ENCODE measurements around the gene FIZ1. TPM values are rescaled to one million over a fixed set of nuclear protein-coding genes. Genes with fewer than 3 reads are reported as not detected.

Gene FIZ1
- total and polyA plus RNA-seq, 4 donors: 1.1 to 4.3 (median 2.3) TPM

DNA sequence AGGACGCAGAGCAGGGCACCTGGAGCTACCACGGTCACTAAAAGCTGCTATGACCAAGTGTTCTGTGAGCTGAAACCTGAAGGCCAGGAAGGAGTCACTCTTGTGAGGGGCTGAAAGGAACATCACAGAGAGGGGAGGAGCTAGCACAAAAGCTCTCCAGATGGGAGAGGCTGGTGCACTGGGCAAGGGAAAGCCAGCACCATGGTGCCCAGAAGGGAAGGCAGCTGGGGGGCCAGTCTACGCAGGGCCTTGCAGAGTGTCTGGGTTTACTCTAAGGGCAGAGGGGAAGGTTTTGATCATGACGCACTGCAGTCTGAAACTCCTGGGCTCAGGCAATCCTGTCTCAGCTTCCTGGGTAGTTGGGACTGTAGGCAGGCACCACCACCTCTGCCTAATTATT is 37.4 kb upstream of the FIZ1 start:
- H3K4me3 ChIP-seq (ENCODE audit: low read depth in 1 of 3, low read length in 3 of 3): no peak overlapping the region
- no peak for DNase-seq (ENCODE audit: low spot score)
- H3K27me3 ChIP-seq (ENCODE audit: control insufficient read depth in 4 of 4, insufficient read depth in 4 of 4, low read length in 3 of 4): no peaks in the 10 kb centered on the region

DNA sequence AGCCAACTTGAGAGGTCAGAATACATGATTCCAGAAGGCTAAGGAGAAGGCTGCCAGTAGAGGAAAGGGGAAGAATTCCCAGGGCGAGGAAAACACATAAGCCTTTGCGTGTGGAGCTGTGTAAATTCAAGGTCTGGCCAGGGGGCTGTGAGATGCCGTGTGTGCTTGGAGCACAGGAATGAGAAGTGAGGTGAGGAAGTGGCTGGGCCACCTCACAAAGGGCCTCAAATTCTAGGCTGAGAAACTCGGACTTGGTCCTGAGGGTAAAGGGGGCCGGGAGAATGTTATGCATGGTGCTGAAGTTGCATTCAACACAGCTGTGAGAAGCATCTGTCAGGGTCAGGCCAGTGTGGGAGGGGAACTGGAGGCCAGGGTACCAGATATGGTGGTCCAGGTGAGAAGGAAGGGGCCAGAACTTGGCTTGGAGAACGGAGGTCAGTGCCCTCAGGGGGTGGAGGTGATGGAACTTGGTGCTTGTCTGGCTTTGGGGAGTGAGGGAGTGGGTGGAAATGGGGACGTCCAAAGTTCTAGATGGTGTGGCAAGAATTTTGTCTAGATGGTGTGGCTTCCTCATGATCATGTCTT is 36.6 kb upstream of the FIZ1 start:
- no peak for DNase-seq (ENCODE audit: low spot score)
- H3K9me3 ChIP-seq (ENCODE audit: control insufficient read depth in 4 of 4, low read length in 3 of 4): no peaks in the 10 kb centered on the region
- 58% methylated on average over 7 of the region's 7 CpGs for WGBS
- TF ChIP-seq FOXA1 (IDR thresholded peaks at IDR 0.05): no peak
- TF ChIP-seq RAD21 (IDR thresholded peaks at IDR 0.05): no peak
- no peak for TF ChIP-seq GABPA (IDR thresholded peaks at IDR 0.05 in 1 of 2, conservative IDR thresholded peaks at IDR 0.05 in 1 of 2)
- TF ChIP-seq, protein P1, sequence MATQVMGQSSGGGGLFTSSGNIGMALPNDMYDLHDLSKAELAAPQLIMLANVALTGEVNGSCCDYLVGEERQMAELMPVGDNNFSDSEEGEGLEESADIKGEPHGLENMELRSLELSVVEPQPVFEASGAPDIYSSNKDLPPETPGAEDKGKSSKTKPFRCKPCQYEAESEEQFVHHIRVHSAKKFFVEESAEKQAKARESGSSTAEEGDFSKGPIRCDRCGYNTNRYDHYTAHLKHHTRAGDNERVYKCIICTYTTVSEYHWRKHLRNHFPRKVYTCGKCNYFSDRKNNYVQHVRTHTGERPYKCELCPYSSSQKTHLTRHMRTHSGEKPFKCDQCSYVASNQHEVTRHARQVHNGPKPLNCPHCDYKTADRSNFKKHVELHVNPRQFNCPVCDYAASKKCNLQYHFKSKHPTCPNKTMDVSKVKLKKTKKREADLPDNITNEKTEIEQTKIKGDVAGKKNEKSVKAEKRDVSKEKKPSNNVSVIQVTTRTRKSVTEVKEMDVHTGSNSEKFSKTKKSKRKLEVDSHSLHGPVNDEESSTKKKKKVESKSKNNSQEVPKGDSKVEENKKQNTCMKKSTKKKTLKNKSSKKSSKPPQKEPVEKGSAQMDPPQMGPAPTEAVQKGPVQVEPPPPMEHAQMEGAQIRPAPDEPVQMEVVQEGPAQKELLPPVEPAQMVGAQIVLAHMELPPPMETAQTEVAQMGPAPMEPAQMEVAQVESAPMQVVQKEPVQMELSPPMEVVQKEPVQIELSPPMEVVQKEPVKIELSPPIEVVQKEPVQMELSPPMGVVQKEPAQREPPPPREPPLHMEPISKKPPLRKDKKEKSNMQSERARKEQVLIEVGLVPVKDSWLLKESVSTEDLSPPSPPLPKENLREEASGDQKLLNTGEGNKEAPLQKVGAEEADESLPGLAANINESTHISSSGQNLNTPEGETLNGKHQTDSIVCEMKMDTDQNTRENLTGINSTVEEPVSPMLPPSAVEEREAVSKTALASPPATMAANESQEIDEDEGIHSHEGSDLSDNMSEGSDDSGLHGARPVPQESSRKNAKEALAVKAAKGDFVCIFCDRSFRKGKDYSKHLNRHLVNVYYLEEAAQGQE (IDR thresholded peaks at IDR 0.05): no peak
- no peak for TF ChIP-seq FOXA2 (IDR thresholded peaks at IDR 0.05)
- no peak for TF ChIP-seq HNF4G (IDR thresholded peaks at IDR 0.05)
- TF ChIP-seq, protein P2, sequence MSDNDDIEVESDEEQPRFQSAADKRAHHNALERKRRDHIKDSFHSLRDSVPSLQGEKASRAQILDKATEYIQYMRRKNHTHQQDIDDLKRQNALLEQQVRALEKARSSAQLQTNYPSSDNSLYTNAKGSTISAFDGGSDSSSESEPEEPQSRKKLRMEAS (IDR thresholded peaks at IDR 0.05): no peak
- no peak for TF ChIP-seq JUND (IDR thresholded peaks at IDR 0.05)
- TF ChIP-seq EGR1 (IDR thresholded peaks at IDR 0.05; ENCODE audit: low read depth in 2 of 2): no peak
- no peak for TF ChIP-seq HNF4A (conservative IDR thresholded peaks at IDR 0.05)
- TF ChIP-seq SP1 (IDR thresholded peaks at IDR 0.05): no peak
- TF ChIP-seq, protein P3, sequence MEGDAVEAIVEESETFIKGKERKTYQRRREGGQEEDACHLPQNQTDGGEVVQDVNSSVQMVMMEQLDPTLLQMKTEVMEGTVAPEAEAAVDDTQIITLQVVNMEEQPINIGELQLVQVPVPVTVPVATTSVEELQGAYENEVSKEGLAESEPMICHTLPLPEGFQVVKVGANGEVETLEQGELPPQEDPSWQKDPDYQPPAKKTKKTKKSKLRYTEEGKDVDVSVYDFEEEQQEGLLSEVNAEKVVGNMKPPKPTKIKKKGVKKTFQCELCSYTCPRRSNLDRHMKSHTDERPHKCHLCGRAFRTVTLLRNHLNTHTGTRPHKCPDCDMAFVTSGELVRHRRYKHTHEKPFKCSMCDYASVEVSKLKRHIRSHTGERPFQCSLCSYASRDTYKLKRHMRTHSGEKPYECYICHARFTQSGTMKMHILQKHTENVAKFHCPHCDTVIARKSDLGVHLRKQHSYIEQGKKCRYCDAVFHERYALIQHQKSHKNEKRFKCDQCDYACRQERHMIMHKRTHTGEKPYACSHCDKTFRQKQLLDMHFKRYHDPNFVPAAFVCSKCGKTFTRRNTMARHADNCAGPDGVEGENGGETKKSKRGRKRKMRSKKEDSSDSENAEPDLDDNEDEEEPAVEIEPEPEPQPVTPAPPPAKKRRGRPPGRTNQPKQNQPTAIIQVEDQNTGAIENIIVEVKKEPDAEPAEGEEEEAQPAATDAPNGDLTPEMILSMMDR (IDR thresholded peaks at IDR 0.05; ENCODE audit: low read depth, low read length, missing input control): no peak
- TF ChIP-seq TAF1 (conservative IDR thresholded peaks at IDR 0.05): no peak
- no peak for TF ChIP-seq RXRA (IDR thresholded peaks at IDR 0.05)
- TF ChIP-seq, protein P4, sequence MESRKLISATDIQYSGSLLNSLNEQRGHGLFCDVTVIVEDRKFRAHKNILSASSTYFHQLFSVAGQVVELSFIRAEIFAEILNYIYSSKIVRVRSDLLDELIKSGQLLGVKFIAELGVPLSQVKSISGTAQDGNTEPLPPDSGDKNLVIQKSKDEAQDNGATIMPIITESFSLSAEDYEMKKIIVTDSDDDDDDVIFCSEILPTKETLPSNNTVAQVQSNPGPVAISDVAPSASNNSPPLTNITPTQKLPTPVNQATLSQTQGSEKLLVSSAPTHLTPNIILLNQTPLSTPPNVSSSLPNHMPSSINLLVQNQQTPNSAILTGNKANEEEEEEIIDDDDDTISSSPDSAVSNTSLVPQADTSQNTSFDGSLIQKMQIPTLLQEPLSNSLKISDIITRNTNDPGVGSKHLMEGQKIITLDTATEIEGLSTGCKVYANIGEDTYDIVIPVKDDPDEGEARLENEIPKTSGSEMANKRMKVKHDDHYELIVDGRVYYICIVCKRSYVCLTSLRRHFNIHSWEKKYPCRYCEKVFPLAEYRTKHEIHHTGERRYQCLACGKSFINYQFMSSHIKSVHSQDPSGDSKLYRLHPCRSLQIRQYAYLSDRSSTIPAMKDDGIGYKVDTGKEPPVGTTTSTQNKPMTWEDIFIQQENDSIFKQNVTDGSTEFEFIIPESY (IDR thresholded peaks at IDR 0.05): no peak
- no peak for TF ChIP-seq NR2F2 (IDR thresholded peaks at IDR 0.05)
- peaks cover 16 to 54% (median 35%) of the 10 kb centered on the region in 4 donors for H3K4me1 ChIP-seq (ENCODE audit: control insufficient read depth in 4 of 4, insufficient read depth in 4 of 4, low read length in 3 of 4)
- H3K27me3 ChIP-seq (ENCODE audit: control insufficient read depth in 4 of 4, insufficient read depth in 4 of 4, low read length in 3 of 4): no peaks in the 10 kb centered on the region
- peak overlapping the region; percentile 67 to 100 (median 98) for H3K4me3 ChIP-seq (ENCODE audit: low read depth in 1 of 3, low read length in 3 of 3)
- no peaks in the 10 kb centered on the region for H3K36me3 ChIP-seq (ENCODE audit: control insufficient read depth in 4 of 4, insufficient read depth in 3 of 4, low read depth in 1 of 4, low read length in 3 of 4)
- peak overlapping the region; percentile 91 to 97 for H3K27ac ChIP-seq (ENCODE audit: low read depth in 1 of 2, low read length in 2 of 2)
- H3K9ac ChIP-seq (ENCODE audit: low read depth in 1 of 2, low read length in 2 of 2): peak overlapping the region; percentile 93 to 99

More for the DNA sequence above, 37.4 kb upstream of the FIZ1 start:
- no peak overlapping the region for H3K9ac ChIP-seq (ENCODE audit: low read depth in 1 of 2, low read length in 2 of 2)
- no peak overlapping the region for H3K27ac ChIP-seq (ENCODE audit: low read depth in 1 of 2, low read length in 2 of 2)
- peaks cover 16 to 60% (median 41%) of the 10 kb centered on the region in 4 donors for H3K4me1 ChIP-seq (ENCODE audit: control insufficient read depth in 4 of 4, insufficient read depth in 4 of 4, low read length in 3 of 4)
- TF ChIP-seq NR2F2 (IDR thresholded peaks at IDR 0.05): no peak
- TF ChIP-seq, protein P1 (IDR thresholded peaks at IDR 0.05): no peak
- TF ChIP-seq FOXA1 (IDR thresholded peaks at IDR 0.05): no peak
- H3K9me3 ChIP-seq (ENCODE audit: control insufficient read depth in 4 of 4, low read length in 3 of 4): no peaks in the 10 kb centered on the region
- 85% methylated on average over 4 of the region's 4 CpGs for WGBS
- H3K36me3 ChIP-seq (ENCODE audit: control insufficient read depth in 4 of 4, insufficient read depth in 3 of 4, low read depth in 1 of 4, low read length in 3 of 4): no peaks in the 10 kb centered on the region

All from liver (tissue), 9 donors.